VCaP (cell line): Measurements from ENCODE around the gene KLHL29.

Experiments used
- H3K27ac ChIP-seq: fragments of 450-650 bp; 2 replicates; pipeline ENCODE4 v1.5.1; 2017
- CTCF ChIP-seq: fragments of 450-650 bp; conservative IDR thresholded peaks from 2 replicates; pipeline ENCODE4 v1.5.1; 2017; ENCODE audit warnings: mild to moderate bottlenecking, moderate library complexity

The KLHL29 gene

GRCh38 chr2:23518481-23519333, 133.7 kb downstream of the KLHL29 start:
- no peak for TF ChIP-seq CTCF
- no peak overlapping the region for H3K27ac ChIP-seq

- TF ChIP-seq CTCF: no peak
- H3K27ac ChIP-seq: no peak overlapping the region
These were observed 134.3 kb downstream of the KLHL29 start for GRCh38 chr2:23519334-23519651.

- TF ChIP-seq CTCF: no peak
- H3K27ac ChIP-seq: no peak overlapping the region
These were observed 135.3 kb downstream of the KLHL29 start for GRCh38 chr2:23520256-23520655.

- no peak overlapping the region for H3K27ac ChIP-seq
These were observed 136.1 kb downstream of the KLHL29 start for GRCh38 chr2:23521060-23521459.

GRCh38 chr2:23522726-23523372, 137.9 kb downstream of the KLHL29 start:
- H3K27ac ChIP-seq: peak overlapping the region; percentile 40
- no peak for TF ChIP-seq CTCF

More at GRCh38 chr2:23521060-23521459, 136.1 kb downstream of the KLHL29 start:
- TF ChIP-seq CTCF: no peak

GRCh38 chr2:23523373-23524260, 138.6 kb downstream of the KLHL29 start:
- peak overlapping the region; percentile 40 for H3K27ac ChIP-seq
- no peak for TF ChIP-seq CTCF

GRCh38 chr2:23524261-23524706, 139.3 kb downstream of the KLHL29 start:
- TF ChIP-seq CTCF: no peak
- peak overlapping the region; percentile 40 for H3K27ac ChIP-seq
